EH (cell line): ENCODE data around the gene NTSR2.

ENCODE experiments used
- DNase-seq: peaks from one replicate; pipeline ENCODE4 v3.0.0-alpha.2; 2015; ENCODE audit warnings: low read depth

Gene NTSR2

GRCh38 chr2:11699686-11700670 is 30.0 kb upstream of the NTSR2 start:
- no peak for DNase-seq

DNA sequence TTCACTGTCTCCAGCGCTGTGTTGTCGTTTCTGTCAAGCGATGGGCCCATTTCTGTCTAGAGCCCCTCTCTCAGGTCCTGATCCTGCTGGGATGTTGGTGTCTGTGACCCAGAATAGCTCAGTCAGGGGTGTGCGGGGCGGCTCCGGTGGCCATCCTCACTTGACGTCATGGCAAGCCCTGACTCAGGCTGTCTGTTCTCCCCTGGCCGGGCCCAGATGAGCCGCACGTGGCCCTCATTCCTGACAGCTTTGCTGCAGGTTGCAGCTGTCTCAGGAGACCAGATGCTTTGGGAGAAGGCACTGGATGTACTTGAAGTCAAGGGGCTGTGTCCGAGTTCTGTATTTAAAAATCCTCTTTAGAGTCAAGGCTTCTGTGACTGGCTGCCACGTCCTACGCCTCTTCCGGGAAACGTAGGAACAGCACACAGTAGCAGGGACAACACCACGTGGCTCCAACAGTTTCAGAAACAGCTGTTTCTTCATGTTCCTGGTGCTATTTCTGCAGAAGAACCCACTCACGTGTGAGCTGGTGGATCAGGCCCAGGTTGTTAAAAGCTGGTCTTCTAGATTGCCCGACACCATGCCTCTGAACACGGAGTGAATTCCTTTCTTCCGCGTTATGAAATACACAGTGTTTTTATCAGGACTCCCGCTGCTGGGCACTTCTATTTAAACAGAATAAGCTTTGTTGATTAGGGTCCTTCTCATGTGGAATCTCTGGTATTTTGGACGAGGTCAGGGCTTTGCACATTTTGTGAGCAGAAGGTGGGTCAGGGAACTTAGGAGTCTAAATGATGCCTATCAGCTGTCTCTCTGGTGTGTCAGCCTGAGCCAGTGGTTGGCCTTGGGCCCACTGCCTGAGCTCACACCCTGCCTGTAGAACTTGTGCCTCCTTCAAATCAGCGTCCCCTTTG is 28.3 kb upstream of the NTSR2 start:
- peak; percentile 84 for DNase-seq

DNA sequence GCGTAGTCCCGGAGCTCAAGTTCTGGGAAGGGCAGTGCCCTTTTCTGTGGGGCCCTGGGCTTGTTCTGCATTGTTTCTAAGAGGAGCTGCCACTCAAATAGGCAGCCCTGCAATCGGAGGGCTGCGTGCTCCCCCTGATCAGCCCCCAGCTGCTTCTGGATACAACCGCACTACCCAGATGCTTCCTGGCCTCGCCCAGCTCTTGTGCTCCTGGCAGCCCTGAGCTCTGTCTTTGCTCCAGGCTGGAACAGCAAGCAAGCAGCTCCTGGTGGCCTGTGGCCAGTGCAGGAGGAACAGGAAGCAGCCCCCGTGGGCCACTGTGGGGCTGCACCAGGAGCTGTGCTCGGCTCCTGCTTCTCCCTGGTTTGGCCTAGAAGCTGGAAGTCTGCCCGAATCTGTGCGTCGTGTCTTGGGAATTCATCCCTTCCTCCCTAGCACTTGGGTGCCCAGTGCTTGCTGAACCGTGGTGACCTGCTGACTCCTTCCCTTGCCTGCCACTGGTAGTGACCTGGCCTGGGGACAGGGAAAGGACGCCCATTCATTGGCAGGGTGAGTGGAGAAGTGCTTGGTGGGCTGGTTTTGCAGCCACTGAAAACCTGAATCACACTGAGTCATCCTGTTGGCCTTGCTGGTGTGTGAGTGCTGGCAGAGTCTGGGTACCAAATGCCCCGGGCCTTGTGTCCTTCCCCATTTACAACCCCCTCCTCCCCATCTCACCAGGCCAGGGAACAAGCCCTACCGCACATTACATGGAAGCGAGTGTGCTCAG is 27.3 kb upstream of the NTSR2 start:
- DNase-seq, result peak; percentile 95

DNA sequence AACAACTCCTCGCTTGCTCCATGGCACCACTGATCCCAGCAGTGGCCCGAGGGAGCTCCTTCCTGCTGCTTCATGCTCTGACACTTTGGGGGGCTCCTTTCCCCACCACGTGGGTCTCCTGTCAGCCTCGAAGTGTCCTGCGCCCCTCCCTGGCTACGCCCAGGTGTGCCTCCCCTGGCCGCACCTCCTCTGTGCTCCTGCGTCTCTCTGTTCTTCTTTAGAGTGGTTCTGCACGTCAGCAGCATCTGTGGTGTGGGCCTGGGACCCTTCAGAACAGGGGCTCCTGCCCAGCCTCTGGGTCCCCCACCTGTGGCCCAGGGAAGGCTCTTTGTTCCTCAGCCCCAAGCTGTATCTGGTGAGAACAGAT is 26.7 kb upstream of the NTSR2 start:
- DNase-seq, result no peak

- DNase-seq, result no peak
Observed at GRCh38 chr2:11695576-11695975, 25.6 kb upstream of the NTSR2 start.

GRCh38 chr2:11692966-11693521 is 23.0 kb upstream of the NTSR2 start:
- peak; percentile 72 for DNase-seq

DNA sequence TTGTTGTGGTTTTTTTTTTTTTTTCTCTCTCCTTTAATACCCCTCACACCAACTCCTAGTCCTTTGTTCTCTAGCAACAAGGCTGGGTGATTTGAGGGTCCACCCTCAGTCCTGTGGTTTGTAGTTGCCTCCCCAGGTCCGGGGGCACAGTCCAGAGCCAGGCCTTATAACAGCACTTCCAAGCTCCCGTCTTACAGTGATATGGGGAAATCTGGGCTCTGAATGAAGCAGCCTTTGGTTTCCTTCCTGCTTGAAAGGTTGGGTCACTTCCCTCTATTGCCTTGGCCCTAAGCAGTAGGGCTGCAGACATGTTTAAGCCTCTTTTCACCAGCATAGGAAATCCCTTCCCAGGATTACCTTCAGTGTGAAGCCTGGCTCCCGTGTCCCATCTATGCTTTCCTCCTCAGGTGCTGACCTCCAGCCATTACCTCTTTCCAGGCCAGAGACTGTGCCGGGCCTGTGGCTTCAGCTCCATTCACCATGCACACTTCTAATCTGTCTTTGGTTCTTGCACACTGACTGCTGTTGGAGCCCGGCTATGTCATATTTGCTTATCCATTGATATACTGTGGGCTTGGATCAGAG is 21.2 kb upstream of the NTSR2 start:
- DNase-seq, result no peak

GRCh38 chr2:11688222-11689069 is 18.5 kb upstream of the NTSR2 start:
- DNase-seq, result peak; percentile 66

GRCh38 chr2:11687736-11688135 is 17.7 kb upstream of the NTSR2 start:
- no peak for DNase-seq

DNA sequence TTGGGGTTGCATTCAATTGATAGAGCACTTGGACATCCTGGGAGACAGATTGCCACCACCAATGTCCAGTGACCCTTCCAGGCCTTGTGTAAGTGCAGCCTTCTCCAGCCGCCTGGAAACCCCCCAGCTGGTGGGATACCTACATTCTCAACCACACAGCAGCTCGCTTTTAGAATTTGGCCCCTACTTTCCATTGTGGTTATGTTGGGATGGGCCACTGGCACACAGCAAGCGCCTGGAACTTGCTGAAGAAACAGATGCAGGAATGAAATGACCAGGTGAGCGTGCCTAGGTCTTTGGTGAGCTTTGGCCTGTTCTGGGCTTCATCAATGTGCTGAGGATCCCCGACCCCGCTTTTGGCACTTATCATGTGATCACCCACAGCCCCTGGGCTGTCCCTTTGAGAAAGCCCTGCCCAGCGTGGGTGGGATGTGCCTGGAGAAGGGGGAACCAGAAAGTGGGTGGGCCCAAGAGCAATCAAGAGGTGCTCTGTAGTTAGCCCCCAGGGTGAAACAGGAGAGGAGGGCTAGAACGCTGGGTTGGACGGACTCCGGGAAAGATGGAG is 16.0 kb upstream of the NTSR2 start:
- no peak for DNase-seq

DNA sequence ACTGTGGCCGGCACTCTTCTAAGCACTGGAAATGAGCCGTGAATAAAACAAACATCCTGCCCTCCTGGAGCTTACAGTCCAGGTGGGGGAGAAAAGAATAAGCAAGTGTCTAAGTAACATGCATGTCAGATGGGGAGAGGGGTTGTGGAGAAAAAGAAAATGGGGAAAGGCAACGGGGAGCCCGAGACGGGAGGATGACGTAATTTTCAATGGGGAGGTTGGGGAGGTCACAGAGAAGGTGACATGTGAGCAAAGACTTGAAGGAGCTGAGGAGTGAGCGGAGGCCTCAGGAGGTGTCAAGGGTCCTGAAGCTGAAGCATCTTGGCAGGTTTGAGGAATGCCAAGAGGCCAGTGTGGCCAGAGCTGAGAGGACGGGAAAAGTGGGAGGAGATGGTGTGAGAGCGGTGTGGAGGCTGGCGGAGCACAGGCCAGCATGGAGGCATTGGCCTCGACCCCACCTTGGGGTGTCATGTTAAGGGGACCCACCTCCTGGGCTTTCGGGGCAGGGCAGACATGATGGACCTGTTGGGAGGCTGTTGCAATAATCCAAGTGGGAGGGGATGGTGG is 15.0 kb upstream of the NTSR2 start:
- no peak for DNase-seq

DNA sequence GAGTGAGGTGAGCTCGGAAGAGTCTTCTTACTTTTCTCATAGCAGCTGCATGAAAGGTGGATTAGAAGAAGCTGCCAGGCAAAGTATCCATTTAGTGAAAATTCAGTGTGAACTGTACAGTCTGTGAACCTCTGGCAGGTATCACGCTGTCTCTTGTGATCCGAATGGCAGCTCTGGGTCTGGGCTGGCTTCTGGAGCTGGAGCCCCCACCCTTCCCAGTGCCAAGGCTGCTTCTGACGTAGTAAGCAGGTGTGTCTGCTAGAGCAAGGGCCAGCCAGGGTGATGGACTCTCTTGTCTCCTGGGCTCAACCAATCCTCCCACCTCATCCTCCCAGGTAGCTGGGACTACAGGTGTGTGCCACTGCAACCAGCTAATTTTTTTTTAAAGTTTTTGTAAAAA is 14.0 kb upstream of the NTSR2 start:
- DNase-seq, result no peak

GRCh38 chr2:11683476-11683875 is 13.5 kb upstream of the NTSR2 start:
- DNase-seq, result no peak

GRCh38 chr2:11682590-11682915 is 12.6 kb upstream of the NTSR2 start:
- no peak for DNase-seq

DNA sequence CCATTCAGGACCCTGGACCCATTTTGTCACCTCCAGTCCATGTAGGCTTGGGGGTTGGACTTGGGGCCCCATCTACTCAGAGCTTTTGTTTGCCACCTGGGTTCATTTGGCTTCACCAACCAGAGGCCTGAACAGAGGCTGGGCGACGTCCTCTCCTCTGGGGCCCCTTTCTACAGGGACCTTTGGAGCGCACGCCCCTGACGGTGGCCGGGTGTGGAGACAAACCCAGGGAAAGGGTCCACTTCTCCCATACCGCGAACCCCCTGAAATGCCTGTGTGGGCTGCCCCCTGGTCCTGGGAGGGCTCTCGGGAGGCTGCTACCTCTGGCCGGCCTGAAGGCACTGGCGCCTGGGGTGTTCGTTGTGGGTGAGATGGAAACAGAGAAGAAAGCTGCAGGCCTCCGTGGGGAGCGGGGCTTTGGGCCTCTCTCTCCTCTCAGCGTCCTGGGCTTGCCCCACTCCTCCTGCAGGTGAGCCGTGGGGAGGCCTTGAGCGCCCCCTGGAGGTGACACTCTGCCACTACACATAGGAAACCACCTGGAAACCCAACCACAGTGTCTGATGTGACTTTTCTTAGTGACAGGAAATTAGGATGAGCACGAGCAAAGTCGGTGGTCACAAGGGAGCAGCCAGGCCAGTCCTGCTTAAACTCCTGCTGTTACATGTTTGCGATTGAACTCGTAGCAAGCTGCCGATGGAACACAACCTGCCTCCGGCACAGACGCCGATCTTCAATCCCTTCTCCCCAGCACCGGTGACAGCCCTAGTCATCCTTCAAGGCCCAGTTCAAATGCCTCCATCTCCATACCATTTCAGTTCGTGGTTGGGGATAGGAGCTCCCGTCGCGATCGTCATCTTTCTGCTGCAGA is 12.0 kb upstream of the NTSR2 start:
- DNase-seq, result peak; percentile 19

DNA sequence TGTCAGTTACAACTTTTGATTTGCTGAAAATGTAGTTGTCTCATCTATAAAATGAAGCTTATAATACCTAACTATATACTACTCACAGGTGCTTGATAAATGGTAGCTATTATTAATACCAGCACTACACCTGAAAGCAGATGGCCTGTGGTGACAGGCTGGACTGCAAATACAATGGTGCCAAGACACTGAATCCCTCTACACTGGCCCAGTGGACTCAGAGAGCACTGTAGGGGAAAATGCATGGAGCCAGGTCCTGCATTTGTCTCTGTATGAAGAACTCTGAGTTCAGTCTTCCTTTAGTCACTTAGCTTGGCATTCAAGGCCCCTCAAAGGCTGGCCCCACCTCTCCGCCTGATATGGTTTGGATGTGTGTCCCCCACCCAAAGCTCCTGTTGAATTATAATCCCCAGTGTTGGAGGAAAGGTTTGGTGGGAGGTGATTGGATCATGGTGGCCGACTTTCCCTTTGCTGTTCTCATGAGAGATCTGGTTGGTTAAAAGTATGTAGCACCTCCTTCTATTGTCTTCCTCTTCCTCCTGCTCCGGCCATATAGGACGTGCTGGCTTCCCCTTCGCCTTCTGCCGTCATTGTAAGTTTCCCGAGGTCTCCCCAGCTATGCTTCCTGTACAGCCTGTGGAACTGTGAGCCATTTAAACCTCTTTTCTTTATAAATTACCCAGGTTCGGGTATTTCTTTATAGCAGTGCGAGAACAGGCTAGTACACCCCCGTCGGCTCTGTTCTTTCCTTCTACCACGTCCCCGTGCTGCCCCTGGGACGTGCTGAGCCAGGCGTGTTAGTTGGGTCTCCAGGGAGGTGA is 11.1 kb upstream of the NTSR2 start:
- no peak for DNase-seq

DNA sequence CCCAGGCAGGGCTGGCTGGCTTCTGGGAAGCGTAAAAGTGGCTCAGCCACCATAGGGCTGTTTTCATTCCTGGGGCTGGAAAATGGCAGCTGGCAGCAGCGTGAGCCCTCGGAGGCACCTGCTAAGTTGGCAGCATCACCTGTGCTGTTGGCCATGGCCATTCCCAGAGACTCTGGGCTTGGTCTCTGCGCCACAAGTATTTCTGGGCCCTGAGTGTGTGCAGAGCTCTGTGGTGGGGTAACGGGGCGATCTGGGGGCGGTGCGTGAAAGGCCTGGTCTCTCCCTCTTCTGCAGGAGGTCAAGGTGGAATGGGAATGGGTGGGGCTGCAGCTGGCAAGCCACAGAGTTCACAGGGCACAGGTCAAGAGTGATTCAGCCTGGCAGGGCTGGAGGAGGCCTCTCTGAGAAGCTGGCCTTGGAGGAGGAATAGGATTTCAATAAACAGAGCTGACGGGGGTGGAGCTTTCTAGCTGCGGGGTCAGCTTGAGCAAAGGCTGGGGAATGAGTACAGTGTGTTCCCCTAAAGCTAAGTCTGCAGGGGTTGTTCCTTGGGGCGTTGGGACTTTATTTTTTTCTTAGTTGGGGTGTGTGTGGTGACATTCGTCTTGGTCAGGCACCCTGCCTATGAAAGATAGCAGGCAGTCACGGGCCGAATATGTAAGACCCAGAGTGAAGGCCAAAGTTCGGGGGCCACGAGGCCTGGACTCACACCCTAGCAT is 10.3 kb upstream of the NTSR2 start:
- no peak for DNase-seq
